HG02884 (cell line): Measurements from ENCODE around the gene CCZ1B.
"Not testable (repeated sequence)": the region's sequence is repeated elsewhere in the genome, so short reads cannot be mapped to it uniquely, and the experiment has no call there.

Experiments used
- ATAC-seq: cut with Tn5 transposase; IDR thresholded peaks from one replicate; pipeline ENCODE4 v1.9.1; 2021; ENCODE audit warnings: mild to moderate bottlenecking, moderate library complexity; ENCODE audit not compliant: unreplicated experiment

Gene CCZ1B

DNA sequence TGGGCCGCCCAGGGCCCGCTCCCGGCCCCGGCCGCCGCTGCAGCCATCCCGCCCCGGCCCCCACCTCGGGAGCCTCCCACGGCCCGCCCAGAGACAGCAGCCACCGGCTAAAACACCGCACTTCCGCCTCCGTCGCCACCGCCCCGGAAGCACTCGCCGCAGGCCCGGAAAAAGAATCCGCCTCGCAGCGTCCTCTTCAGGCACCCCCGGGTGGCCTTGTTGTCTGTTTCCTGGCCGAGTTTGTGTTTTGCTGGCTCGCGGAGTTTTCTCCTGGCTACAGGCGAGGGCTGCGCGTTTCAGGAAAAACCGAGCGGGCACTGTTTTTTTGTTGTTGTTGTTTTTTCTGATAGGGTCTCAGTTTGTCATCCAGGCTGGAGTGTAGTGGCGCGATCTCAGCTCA is at the start of gene CCZ1B:
Gene CCZ1B (minus strand): TSS at position 125 of the 400 bp plus-strand sequence. CDS start 78 bp downstream, at position 47.
- peak; percentile 100 for ATAC-seq

DNA sequence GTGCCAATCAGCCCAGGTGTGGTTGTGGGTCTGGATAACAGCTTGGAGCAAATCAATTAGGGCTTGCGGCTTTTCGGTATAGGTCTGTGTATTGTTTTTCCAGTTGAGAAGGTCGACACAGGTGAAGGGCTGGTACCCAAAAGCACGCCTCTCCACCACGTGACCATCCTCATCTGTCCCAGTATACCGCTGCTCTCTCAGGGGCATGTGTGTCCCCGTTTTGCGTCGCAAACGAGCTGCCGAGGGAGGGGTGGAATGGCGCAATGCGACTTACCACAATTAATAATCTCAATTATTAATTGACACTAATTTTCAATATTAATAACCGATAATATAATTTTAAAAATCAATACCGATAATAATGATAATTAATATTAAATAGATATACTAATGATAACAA is 48.9 kb upstream of the CCZ1B start:
- ATAC-seq, result not testable (repeated sequence)

DNA sequence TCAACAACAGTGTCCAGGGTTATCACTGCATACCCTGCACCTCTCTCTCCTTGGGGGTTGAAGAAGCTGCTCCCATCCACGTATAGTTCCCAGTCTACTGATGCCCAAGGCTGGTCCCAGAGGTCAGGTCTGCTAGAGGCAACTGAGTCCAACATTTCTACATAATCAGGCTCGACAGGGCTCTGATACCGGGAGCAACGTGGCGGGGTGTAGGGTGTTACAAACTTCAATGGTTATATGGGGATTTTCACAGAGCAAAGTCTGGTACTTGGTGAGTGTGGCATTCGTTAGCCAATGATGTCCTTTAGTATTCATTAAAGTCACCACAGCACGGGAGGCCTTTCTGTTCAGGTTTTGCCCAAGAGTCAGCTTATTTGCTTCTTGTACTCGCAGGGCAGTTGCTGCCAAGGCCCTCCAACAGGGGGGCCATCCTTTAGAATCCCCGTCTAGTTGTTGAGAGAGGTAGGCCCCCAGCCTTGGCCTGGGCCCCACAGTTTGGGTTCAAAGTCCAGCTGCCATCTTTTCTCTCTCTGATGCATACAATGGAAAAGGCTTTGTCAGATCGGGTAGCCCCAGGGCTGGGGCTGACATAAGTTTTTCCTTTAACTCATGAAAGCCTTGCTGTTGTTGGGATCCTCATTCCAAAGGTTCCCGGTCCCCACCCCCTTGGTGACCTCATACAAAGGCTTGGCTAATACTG is 46.3 kb upstream of the CCZ1B start:
- not testable (repeated sequence) for ATAC-seq

DNA sequence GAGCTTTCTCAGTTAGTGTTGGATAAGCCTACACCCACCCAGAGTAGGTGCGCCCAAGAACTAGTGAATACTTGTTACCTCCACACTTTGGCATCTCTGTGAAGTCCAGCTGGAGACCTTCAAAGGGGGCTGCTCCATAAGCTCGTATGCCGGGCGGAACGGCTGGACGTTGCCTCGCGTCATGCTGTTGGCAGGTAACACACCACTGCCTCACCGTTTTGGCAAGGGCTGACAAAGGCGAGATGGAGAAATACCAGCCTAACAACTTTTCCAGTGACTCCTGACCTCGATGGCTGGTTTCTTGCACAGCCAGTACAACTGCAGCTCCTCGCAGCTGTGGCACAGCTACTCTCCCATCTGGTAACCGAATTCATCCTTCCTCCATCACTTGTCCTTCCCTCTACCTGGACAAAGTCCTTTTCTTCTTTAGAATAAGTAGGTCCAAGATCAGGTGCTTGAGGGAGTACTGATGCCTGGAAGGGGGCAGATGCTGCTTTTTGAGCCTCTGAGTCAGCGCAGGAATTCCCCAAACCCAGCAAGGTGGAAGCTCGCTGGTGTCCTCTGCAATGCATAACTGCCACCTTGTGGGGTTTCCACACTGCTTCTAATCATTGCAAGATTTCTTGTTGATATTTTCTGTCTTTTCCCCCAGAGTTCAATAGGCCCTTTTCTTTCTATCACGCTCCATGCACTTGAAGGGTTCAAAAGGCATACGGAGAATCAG is 45.5 kb upstream of the CCZ1B start:
- ATAC-seq, result not testable (repeated sequence)

DNA sequence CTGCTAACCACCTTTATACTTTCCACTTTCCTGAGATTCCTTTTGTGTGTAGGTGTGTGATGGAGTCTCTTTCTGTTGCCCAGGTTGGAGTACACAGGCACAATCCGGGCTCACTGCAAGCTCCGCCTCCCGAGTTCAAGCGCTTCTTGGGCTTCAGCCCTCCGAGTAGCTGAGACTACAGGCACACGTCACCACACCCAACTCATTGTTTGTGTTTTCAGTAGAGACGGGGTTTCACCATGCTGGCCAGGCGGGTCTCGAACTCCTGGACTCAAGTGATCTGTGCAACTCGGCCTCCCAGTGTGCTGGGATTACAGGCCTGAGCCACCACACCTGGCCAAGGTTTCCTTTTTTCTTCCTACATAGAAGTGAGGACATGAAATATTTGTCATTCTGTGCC is 38.7 kb upstream of the CCZ1B start:
- not testable (repeated sequence) for ATAC-seq

DNA sequence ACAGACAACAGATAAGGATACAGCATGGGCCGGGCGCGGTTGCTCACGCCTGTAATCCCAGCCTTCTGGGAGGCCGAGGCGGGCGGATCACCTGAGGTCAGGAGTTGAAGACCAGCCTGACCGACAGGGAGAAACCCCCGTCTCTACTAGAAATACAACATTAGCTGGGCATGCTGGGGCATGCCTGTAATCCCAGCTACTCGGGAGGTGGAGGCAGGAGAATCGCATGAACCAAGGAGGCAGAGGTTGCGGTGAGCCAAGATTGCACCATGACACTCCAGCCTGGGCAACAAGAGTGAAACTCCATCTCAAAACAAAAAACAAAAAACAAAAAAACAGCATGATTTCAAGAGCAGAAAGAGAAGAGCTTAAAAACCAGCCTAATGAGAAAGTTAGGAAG is 38.1 kb upstream of the CCZ1B start:
- ATAC-seq, result not testable (repeated sequence)

DNA sequence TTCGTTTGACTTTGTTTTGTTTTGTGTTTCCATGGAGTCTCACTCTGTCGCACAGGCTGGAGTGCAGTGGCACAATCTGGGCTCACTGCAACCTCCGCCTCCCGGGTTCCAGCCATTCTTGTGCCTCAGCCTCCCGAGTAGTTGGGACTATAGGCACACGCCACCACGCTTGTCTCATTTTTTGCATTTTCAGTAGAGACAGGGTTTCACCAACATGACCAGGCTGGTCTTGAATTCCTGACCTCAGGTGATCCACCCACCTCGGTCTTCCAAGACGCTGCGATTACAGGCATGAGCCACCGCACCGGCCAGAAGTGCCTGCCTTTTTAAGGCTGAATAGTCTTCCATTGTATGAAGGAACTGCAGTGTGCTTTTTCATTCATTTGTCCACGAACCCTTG is 36.8 kb upstream of the CCZ1B start:
- ATAC-seq, result not testable (repeated sequence)

DNA sequence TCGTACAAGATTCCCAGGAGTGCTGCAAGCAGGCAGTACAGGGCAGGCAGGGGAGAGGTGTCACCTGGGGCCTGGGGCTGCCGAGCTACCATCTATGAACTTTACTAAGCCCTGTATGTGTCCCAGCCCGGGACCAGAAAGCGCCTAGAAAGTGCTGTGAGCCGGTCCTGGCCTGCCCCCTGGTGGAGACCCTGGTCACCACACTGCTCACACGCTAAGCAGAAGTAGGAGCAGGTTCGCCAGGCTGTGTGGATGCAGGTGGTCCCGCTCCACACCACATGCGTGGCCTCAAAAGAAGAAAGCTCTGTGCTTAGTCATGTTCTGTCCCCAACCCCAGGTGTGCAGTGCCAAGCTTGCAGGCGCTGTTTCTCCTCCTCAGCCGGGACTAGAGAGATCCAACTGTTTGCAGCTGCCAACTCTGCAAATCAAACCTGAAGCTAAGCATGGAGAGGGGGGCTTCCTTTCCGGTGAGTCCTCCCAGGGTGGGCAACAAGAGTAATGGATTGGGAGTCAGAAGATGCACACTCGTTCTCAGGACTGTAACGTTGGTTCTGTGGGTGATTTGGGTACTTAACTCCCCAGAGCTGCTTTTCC is 31.7 kb upstream of the CCZ1B start:
- not testable (repeated sequence) for ATAC-seq

DNA sequence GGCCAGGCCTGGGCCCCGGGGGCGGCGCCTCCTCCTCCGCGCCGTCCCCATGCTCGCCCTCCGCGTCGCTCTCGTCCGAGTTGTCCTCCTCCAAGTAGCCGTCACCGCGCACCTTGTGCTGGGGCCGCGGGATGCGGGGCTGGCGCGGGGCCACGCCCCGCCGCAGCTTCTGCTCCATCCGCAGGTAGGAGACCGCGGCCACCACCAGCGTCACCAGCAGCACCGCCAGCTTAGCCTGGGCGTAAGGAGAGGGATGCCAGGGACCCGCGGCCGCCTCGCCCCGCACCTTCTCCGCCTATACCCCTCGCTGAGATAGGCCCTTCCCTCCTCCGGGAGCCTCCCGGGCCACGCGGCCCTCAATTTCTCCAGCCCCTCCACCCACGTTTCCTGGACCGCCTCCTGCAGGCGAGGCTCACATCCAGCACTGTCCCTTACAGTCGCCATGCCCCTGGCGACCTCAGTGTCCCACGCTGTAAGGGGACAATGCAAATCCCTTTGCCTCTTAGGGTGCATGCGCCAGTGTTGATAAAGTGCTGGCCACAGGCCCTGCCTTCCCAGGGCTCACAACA is 29.6 kb upstream of the CCZ1B start:
- ATAC-seq, result not testable (repeated sequence)

DNA sequence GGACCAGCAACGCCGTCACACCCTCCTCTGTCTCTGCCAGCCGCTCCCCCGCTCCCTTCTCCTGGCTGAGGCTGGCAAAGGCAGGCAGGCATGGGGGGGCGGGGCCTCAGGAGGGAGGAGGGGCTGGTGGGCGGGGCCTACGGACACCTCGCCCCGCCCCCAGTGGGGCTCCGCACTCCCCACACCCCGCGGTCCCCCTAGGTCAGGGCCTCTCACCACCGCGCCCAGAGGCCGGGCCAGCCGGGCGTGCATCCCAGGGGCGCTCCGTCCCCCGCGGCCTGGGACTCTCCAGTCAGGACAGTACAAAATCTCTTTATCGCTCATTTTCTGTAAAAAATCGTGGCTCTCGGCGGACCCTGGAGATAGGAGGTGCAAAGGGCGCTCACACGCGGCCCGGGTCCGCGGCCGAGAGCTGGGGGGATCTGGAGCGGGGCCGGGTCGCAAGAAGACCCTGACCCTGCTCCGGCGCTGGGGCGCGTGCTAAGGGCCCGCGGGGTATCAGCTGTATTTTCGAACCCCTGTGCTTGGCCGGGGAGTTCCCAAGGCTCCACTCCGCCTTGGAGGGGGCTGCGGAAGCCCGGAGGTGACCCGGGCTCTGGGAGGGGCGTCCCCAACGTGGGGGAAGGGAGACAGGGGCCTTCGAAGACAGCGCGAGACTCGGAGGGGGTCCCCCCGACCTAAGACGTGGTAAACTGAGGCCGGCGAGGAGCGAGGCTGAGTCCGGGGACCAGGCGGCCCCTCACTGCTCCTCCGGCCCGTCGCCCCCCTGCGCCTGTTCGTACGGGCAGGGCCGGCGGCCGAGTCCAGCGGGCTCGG is 28.9 kb upstream of the CCZ1B start:
- not testable (repeated sequence) for ATAC-seq

DNA sequence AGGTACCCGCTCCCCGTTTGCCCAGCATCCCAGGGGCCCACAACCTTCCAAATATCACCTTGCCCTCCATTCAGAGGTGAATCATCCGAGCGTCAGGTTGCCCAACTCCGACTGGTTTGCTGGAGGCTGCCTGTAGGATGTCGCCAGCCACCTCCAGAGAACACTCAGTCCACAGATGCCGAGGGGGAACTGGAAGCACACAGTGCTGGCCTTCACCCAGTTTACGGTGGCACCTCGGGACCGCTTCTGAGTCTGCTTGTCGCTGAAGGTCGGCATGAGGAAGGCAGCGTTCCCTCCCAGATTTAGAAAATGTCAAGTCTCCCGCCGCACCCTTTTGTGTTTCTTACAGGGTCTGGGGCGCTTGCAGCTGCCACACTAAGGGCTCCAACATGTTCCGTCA is 27.6 kb upstream of the CCZ1B start:
- ATAC-seq, result not testable (repeated sequence)

DNA sequence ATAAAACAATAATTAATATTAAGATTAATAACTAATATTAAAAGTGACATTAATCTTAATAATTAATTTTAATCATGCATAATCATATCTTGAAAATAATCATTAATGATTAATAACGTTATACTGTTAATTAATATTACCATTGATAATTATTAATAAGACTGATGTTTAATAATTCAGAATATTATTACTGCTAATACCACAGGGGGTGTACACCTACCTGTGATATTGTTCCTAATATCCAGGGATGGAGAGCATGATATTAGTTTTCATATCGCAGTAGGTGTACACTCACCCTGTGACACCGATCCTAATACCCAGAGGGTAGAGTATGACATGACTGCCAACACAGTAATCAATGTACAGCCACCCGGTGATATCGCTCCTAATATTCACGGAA is 23.1 kb upstream of the CCZ1B start:
- ATAC-seq, result not testable (repeated sequence)

DNA sequence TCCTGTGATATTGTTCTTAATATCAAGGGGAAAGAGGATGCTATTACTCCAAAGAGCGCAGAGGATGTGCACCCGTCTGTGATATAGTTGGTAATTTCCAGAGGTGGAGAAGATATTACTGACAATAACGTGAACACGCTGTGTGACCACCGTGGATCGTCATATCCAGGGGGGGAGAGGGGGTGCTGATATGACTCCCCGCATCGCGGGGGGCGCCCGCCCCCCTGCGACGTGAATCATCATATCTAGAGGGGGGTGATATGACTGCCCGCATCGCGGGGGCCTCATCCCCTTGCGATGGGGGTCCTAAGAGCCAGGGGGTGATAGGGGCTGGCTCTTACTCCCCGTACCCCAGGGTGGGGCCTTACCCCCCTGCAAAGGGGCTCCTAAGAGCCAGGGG is 21.7 kb upstream of the CCZ1B start:
- ATAC-seq, result not testable (repeated sequence)

DNA sequence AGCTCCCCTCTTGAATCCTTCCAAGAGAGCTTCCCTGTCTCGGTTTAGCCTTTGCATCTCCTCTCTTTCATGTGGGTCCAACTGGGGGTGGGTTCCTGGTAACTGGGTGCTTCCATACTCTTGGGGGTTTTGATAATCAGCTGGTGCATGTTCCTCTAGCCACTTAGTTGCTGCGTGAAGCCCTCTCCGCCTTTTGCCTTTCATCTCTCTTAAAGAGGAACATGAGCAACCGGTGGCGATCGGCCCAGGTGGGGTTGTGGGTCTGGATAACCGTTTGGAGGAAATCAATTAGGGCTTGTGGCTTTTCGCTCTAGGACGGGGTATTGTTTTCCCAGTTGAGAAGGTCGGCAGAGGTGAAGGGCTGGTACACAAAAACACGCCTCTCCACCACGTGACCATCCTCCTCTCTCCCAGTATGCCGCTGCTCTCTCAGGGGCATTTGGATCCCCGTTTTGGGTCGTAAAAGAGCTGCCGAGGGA is 19.9 kb upstream of the CCZ1B start:
- not testable (repeated sequence) for ATAC-seq

DNA sequence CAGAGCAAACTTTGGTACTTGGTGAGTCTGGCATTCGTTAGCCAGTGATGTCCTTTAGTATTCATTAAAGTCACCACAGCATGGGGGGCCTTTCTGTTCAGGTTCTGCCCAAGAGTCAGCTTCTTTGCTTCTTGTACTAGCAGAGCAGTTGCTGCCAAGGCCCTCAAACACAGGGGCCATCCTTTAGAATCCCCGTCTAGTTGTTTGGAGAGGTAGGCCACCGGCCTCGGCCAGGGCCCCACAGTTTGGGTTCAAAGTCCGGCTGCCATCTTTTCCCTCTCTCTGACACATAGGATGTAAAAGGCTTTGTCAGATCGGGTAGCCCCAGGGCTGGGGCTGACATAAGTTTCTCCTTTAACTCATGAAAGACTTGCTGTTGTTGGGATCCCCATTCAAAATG is 17.6 kb upstream of the CCZ1B start:
- not testable (repeated sequence) for ATAC-seq

DNA sequence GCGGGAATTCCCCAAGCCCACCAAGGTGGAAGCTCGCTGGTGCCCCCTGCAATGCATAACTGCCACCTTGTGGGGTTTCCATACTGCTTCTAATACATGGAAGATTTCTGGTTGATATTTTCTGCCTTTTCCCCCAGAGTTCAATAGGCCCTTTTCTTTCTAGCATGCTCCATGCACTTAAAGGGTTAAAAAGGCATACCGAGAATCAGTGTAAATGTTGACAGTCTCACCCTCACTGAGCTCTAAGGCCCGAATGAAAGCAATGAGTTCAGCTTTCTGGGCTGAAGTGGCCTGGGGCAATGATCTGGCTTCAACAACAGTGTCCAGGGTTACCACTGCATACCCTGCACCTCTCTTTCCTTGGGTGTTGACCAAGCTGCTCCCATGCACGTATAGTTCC is 17.0 kb upstream of the CCZ1B start:
- ATAC-seq, result not testable (repeated sequence)

DNA sequence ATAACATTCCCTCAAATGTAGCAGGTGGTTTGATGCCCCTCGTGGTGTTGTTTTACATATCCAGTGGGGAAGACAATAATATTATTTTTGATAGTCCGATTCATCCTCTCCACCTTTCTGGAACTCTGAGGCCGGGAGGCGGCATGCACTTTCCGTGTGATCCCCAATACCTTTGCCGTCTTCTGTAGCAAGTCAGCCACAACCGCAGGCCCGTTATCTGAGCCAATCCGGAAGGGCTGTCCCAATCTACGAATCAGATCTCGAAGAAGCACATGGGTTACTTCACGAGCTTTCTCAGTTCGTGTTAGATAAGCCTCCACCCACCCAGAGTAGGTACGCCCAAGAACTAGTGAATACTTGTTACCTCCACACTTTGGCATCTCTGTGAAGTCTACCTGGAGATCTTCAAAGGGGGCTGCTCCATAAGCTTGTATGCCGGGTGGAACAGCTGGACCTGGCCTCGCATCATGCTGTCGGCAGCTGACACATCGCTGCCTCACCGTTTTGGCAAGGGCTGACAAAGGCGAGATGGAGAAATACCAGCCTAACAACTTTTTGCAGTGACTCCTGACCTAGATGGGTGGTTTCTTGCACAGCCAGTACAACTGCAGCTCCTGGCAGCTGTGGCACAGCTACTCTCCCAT is 16.3 kb upstream of the CCZ1B start:
- ATAC-seq, result not testable (repeated sequence)

DNA sequence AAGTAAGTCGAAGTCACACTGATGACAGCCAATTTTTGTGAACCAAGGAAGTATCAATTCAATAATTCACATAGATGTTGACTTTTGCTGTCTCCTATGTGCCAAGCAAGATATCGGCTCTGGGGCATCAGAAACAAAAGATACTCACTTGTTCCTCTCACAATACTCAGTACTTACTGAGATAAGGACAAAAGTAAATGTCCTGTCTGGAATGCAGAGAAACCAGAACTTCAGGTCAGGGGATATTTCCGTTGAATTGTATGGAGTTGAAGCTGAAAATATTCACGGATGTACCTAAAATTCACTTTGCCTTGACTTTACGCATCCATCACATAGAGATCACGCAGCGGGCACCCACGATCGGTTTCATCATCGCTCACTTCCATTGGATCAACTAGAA is 11.0 kb upstream of the CCZ1B start:
- not testable (repeated sequence) for ATAC-seq

DNA sequence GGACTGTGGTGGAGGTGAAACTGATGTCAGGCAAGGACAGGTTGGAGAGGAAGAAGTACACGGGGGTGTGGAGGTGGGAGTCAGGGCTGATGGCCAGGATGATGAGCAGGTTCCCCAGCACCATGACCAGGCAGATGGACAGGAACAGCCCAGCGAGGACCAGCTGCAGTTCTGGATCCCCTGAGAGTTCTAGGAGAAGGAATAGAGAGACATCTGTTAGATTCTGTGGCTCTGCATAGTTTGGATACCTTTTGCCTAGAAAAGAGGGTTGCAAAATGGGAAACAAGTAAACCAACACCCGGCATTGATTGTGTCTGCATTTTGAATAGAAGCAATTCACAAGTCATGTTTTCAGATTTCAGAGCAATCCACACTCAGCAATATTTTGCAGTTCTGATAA is 9.4 kb upstream of the CCZ1B start:
- ATAC-seq, result not testable (repeated sequence)

DNA sequence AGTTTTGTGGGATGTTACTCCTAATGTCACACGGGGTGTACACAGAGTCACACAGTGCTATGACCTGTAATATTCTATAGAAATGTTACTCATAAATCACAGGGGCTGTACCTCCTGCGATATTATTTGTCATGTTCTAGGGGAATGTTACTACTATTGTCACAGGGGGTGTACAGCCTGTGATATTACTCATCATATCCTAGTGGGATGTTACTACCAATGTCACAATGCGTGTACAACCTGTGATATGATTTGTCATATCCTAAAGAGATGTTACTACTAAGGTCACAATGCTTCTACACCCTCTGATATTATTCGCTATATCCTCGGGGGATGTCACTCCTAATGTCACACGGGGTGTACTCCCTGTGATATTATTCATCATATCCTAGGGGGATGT is 7.6 kb upstream of the CCZ1B start:
- ATAC-seq, result no peak
